PC-3 (cell line): ENCODE measurements around the gene PCCA. TPM values are rescaled to one million over a fixed set of nuclear protein-coding genes. Genes with fewer than 3 reads are reported as not detected.

Experiments used
- ATAC-seq: fragments of 200-7000 bp; cut with Tn5 transposase; 2 replicates; pipeline ENCODE4 v1.9.1; 2020; ENCODE audit warnings: mild to moderate bottlenecking, moderate library complexity
- BruUV-seq: library from RNA; stranded (reverse); fragments of 400-500 nt; replicated peaks from 2 replicates; lab custom pipeline; 2021; lab: Mats Ljungman, UMichigan
- CTCF ChIA-PET: fragments of 300-600 bp; sonication (Branson Sonifier 250); formaldehyde crosslinking; loops from one replicate; lab custom pipeline; 2022; ENCODE audit warnings: antibody characterized with exemption; lab: Charles Lee
- POLR2A ChIA-PET: fragments of 300-600 bp; sonication (Branson Sonifier 250); formaldehyde crosslinking; loops from one replicate; lab custom pipeline; 2022; ENCODE audit warnings: antibody characterized with exemption; ENCODE audit not compliant: unreplicated experiment; lab: Charles Lee
- DNase-seq: peaks from one replicate; pipeline ENCODE4 v3.0.0-alpha.2; 2015
- H2AFZ ChIP-seq: fragments of 300-600 bp; sonication (generic); 2 replicates; pipeline ENCODE4 v1.6.0; 2016; ENCODE audit warnings: antibody characterized with exemption, low read length
- H3F3A ChIP-seq: fragments of 300-600 bp; sonication (generic); one replicate; pipeline ENCODE4 v1.6.0; 2017; ENCODE audit warnings: antibody characterized with exemption, low read length, control low read depth, mild to moderate bottlenecking; ENCODE audit not compliant: unreplicated experiment
- H3K27ac ChIP-seq: fragments of 300-600 bp; sonication (generic); 2 replicates; pipeline ENCODE4 v1.5.1; 2016; ENCODE audit warnings: mild to moderate bottlenecking, low read length
- H3K27me3 ChIP-seq: fragments of 300-600 bp; sonication (generic); 2 replicates; pipeline ENCODE4 v1.6.1; 2016; ENCODE audit warnings: low read length, mixed read lengths
- H3K36me3 ChIP-seq: fragments of 300-600 bp; sonication (generic); 2 replicates; pipeline ENCODE4 v1.6.1; 2016; ENCODE audit warnings: low read depth, mixed run types, low read length, mixed read lengths
- H3K4me1 ChIP-seq: fragments of 300-600 bp; sonication (generic); 2 replicates; pipeline ENCODE4 v1.5.1; 2016; ENCODE audit warnings: low read length; ENCODE audit not compliant: insufficient read depth
- H3K4me2 ChIP-seq: fragments of 300-600 bp; sonication (generic); 2 replicates; pipeline ENCODE4 v1.6.0; 2016; ENCODE audit warnings: low read length
- H3K4me3 ChIP-seq: fragments of 300-600 bp; sonication (generic); 2 replicates; pipeline ENCODE4 v1.5.1; 2016; ENCODE audit warnings: mild to moderate bottlenecking, low read length, mixed read lengths
- H3K79me2 ChIP-seq: fragments of 300-600 bp; sonication (generic); 2 replicates; pipeline ENCODE4 v1.6.1; 2017; ENCODE audit warnings: low read length, mixed read lengths
- H3K9ac ChIP-seq: fragments of 300-600 bp; sonication (generic); 2 replicates; pipeline ENCODE4 v1.6.0; 2016; ENCODE audit warnings: mild to moderate bottlenecking, low read length
- H3K9me2 ChIP-seq: fragments of 300-600 bp; sonication (generic); replicated peaks from 2 replicates; pipeline ENCODE4 v1.6.1; 2016; ENCODE audit warnings: mixed run types, low read length, mixed read lengths
- H3K9me3 ChIP-seq: fragments of 300-600 bp; sonication (generic); 2 replicates; pipeline ENCODE4 v1.6.1; 2016; ENCODE audit warnings: low read length, mixed read lengths
- H4K20me1 ChIP-seq: fragments of 300-600 bp; sonication (generic); 2 replicates; pipeline ENCODE4 v1.6.1; 2016; ENCODE audit warnings: low read length, mixed read lengths
- EZH2 ChIP-seq: fragments of 300-600 bp; sonication (generic); IDR thresholded peaks from one replicate; pipeline ENCODE4 v1.6.1; 2017; ENCODE audit warnings: antibody characterized with exemption, mild to moderate bottlenecking, low read length; ENCODE audit not compliant: unreplicated experiment
- EZH2phosphoT487 ChIP-seq: fragments of 300-600 bp; sonication (generic); IDR thresholded peaks from 2 replicates; pipeline ENCODE4 v1.6.1; 2018; ENCODE audit warnings: mild to moderate bottlenecking, antibody characterized with exemption, low read length, borderline replicate concordance
- intact Hi-C: fragments of 100-400 bp; cut with micrococcal nuclease; formaldehyde crosslinking; loops from 2 replicates; pipeline ENCODE4 v1.9.0; 2023
- total RNA-seq: library from RNA; depleted of rRNA; stranded (reverse); fragments of >200 nt; gene quantifications from 2 replicates; pipeline ENCODE4 v1.2.3, GENCODE V29; 2014
- TF ChIP-seq, protein P1 (sequence below): fragments of 300-600 bp; sonication (generic); conservative IDR thresholded peaks from 2 replicates; pipeline ENCODE4 v1.5.1; 2017; ENCODE audit warnings: antibody characterized with exemption, low read depth, mild to moderate bottlenecking, low read length

The PCCA gene
- total RNA-seq, 1 experiment from 2014 or later: 10.5 TPM

DNA sequence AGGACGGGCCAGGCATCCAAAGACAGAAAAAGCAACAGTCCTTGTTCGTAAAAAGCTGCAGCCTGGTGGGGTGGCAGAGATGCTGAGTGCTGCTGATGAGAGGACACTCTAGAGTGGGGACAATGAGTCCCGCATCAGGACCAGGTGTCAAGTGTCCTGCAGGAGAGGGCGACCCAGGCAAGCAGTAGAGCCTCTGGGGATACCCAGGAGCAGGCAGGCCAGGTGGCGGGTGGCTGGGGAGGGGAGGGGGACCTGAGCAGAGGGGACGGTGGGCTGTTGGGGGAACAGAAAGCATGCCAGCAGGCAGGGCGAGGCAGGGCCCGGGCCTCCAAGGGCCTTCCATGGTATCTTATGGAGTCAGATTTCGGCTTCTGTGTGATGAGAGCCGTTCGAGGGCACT is 463.9 kb downstream of the PCCA start:
- H3K9me2 ChIP-seq: no peaks in the 10 kb centered on the region
- TF ChIP-seq EZH2phosphoT487: no peak
- no peak for TF ChIP-seq EZH2
- TF ChIP-seq, protein P1, sequence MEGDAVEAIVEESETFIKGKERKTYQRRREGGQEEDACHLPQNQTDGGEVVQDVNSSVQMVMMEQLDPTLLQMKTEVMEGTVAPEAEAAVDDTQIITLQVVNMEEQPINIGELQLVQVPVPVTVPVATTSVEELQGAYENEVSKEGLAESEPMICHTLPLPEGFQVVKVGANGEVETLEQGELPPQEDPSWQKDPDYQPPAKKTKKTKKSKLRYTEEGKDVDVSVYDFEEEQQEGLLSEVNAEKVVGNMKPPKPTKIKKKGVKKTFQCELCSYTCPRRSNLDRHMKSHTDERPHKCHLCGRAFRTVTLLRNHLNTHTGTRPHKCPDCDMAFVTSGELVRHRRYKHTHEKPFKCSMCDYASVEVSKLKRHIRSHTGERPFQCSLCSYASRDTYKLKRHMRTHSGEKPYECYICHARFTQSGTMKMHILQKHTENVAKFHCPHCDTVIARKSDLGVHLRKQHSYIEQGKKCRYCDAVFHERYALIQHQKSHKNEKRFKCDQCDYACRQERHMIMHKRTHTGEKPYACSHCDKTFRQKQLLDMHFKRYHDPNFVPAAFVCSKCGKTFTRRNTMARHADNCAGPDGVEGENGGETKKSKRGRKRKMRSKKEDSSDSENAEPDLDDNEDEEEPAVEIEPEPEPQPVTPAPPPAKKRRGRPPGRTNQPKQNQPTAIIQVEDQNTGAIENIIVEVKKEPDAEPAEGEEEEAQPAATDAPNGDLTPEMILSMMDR: no peak
- no peak overlapping the region for H3K9ac ChIP-seq
- H3K27me3 ChIP-seq: no peaks in the 10 kb centered on the region
- H3K4me2 ChIP-seq: no peak overlapping the region
- H3K79me2 ChIP-seq: no peaks in the 10 kb centered on the region
- DNase-seq (no peak), ATAC-seq (no peak)
- H3F3A ChIP-seq: no peaks in the 10 kb centered on the region
- H2AFZ ChIP-seq: no peak overlapping the region
- H3K4me3 ChIP-seq: no peak overlapping the region
- no peaks in the 10 kb centered on the region for H3K4me1 ChIP-seq
- no peaks in the 10 kb centered on the region for H3K36me3 ChIP-seq
- POLR2A ChIA-PET: no interaction called here
- BruUV-seq: no TSS peak
- CTCF ChIA-PET: no interaction called here
- H3K27ac ChIP-seq: no peak overlapping the region
- no peaks in the 10 kb centered on the region for H4K20me1 ChIP-seq
- H3K9me3 ChIP-seq: no peaks in the 10 kb centered on the region
- intact Hi-C loops: no loop called here

DNA sequence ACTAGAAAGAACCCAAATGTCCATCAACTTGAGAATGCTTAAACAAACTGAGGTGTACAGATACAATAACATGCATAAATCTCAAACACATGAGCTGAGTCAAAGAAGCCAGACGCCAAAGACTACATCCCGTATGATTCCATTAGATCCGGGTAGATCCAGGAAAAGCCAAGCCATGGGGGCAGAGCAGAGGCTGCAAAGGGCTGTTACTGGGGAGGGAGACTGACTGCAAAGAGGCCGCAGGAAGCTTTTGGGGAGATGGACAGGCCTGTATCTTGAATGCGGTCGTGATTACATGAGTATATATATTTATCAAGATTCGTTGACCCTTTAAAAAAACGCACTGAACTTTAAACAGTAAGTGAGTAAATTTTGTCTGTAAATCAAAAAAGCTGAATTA is 471.0 kb downstream of the PCCA start:
- H3K79me2 ChIP-seq: no peaks in the 10 kb centered on the region
- no peak overlapping the region for H3K4me2 ChIP-seq
- intact Hi-C loops: no loop called here
- CTCF ChIA-PET: no interaction called here
- no TSS peak for BruUV-seq
- no peak for ATAC-seq
- no peak overlapping the region for H3K9ac ChIP-seq
- H3K9me3 ChIP-seq: no peaks in the 10 kb centered on the region
- no peak overlapping the region for H3K4me3 ChIP-seq
- H3K27me3 ChIP-seq: no peaks in the 10 kb centered on the region
- no peak for TF ChIP-seq EZH2
- TF ChIP-seq, protein P1: no peak
- TF ChIP-seq EZH2phosphoT487: no peak
- no peak for DNase-seq
- POLR2A ChIA-PET: no interaction called here
- H3K27ac ChIP-seq: no peak overlapping the region
- no peaks in the 10 kb centered on the region for H3F3A ChIP-seq
- no peaks in the 10 kb centered on the region for H3K36me3 ChIP-seq
- no peaks in the 10 kb centered on the region for H4K20me1 ChIP-seq
- no peaks in the 10 kb centered on the region for H3K9me2 ChIP-seq
- no peaks in the 10 kb centered on the region for H3K4me1 ChIP-seq
- H2AFZ ChIP-seq: no peak overlapping the region

DNA sequence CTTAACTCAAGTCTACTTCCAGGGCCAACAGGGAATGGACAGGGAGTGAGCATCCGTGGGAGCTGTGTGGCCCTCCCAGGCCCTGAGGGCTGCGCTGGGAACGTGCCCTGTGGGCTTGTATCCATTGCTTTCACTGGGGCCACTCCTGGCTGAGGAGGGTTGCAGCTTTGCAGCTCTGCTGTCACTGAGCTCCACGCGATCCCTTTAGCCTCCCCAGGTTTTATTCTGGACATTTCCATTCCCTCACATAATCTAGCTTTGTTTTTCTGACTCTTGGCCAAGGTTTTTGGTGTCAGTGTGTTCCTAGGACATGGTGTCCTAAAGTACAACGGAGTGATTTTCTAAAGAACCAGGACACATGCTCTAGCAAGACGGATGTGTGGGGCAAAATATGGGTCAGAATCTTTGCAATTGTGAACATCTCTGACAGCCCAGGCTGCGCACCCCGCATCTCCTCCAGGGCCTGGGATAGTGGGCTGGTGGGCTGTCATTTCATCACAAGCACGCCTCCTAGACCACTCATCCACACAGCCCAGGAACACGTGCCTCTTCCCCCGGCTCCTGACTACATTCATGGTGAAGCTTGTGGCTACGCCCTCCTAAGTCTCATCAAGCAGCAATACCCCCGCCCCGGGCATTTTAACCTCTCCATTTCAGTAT is 471.7 kb downstream of the PCCA start:
- no peak overlapping the region for H3K9ac ChIP-seq
- no peaks in the 10 kb centered on the region for H3K36me3 ChIP-seq
- no peaks in the 10 kb centered on the region for H4K20me1 ChIP-seq
- intact Hi-C loops: no loop called here
- H2AFZ ChIP-seq: no peak overlapping the region
- CTCF ChIA-PET: interaction anchor here (0.7 kb wide), 1 partner anchor 197 kb away, joined by 3 read pairs; no protein-coding TSS in a partner anchor
- TF ChIP-seq EZH2: no peak
- no peak for TF ChIP-seq EZH2phosphoT487
- TF ChIP-seq, protein P1: no peak
- H3K27me3 ChIP-seq: no peaks in the 10 kb centered on the region
- no peak overlapping the region for H3K4me3 ChIP-seq
- no peaks in the 10 kb centered on the region for H3F3A ChIP-seq
- DNase-seq (no peak), ATAC-seq (no peak)
- H3K4me2 ChIP-seq: no peak overlapping the region
- H3K27ac ChIP-seq: no peak overlapping the region
- no peaks in the 10 kb centered on the region for H3K9me3 ChIP-seq
- POLR2A ChIA-PET: no interaction called here
- no peaks in the 10 kb centered on the region for H3K9me2 ChIP-seq
- no peaks in the 10 kb centered on the region for H3K4me1 ChIP-seq
- no peaks in the 10 kb centered on the region for H3K79me2 ChIP-seq
- no TSS peak for BruUV-seq
